ENCODE measurements around the gene WNT9B.
"Not testable (repeated sequence)": the region's sequence is repeated elsewhere in the genome, so short reads cannot be mapped to it uniquely, and the experiment has no call there.

Gene WNT9B

GRCh38 chr17:46916623-46917022 lies 65.2 kb downstream of the WNT9B start:
- DNase-seq (ENCODE audit: low spot score in 2 of 2) = no peak
- Mint-ChIP-seq H3K4me3 (no peak overlapping the region), H3K9me3 (no peaks in the 10 kb centered on the region)

GRCh38 chr17:46917041-46917440 lies 65.7 kb downstream of the WNT9B start:
- H3K9me3 Mint-ChIP-seq = no peaks in the 10 kb centered on the region
- ATAC-seq (replicated peaks; ENCODE audit: extremely low read depth, poor library complexity, severe bottlenecking) = no peak
- H3K4me1 Mint-ChIP-seq = no peaks in the 10 kb centered on the region

More at GRCh38 chr17:46916623-46917022, 65.2 kb downstream of the WNT9B start:
- H3K4me1 Mint-ChIP-seq = no peaks in the 10 kb centered on the region
- no peaks in the 10 kb centered on the region for H3K36me3 Mint-ChIP-seq (ENCODE audit: insufficient read depth)
- H3K27ac Mint-ChIP-seq (ENCODE audit: low read depth) = no peak overlapping the region
- no peak for ATAC-seq (replicated peaks; ENCODE audit: extremely low read depth, poor library complexity, severe bottlenecking)
- H3K27me3 Mint-ChIP-seq = peaks cover 8% of the 10 kb centered on the region

GRCh38 chr17:46917516-46917915 lies 66.1 kb downstream of the WNT9B start:
- H3K27me3 Mint-ChIP-seq = no peaks in the 10 kb centered on the region
- H3K9me3 Mint-ChIP-seq = no peaks in the 10 kb centered on the region
- DNase-seq (ENCODE audit: low spot score in 2 of 2) (no peak), ATAC-seq (replicated peaks; ENCODE audit: extremely low read depth, poor library complexity, severe bottlenecking) (no peak)
- no peak overlapping the region for H3K4me3 Mint-ChIP-seq
- no peak overlapping the region for H3K27ac Mint-ChIP-seq (ENCODE audit: low read depth)
- H3K4me1 Mint-ChIP-seq = peaks cover 3% of the 10 kb centered on the region
- no peaks in the 10 kb centered on the region for H3K36me3 Mint-ChIP-seq (ENCODE audit: insufficient read depth)

More at GRCh38 chr17:46917041-46917440, 65.7 kb downstream of the WNT9B start:
- Mint-ChIP-seq H3K27me3 (peaks cover 4% of the 10 kb centered on the region), H3K4me3 (no peak overlapping the region), H3K27ac (ENCODE audit: low read depth) (no peak overlapping the region), H3K36me3 (ENCODE audit: insufficient read depth) (no peaks in the 10 kb centered on the region)
- DNase-seq (ENCODE audit: low spot score in 2 of 2) = no peak

GRCh38 chr17:46921962-46922361 lies 70.6 kb downstream of the WNT9B start:
- H3K27ac Mint-ChIP-seq (ENCODE audit: low read depth) = peak overlapping the region; percentile 96
- peaks cover 42% of the 10 kb centered on the region for H3K4me1 Mint-ChIP-seq
- H3K9me3 Mint-ChIP-seq; H3K27me3 Mint-ChIP-seq; ATAC-seq (replicated peaks; ENCODE audit: extremely low read depth, poor library complexity, severe bottlenecking); DNase-seq (ENCODE audit: low spot score in 2 of 2); H3K36me3 Mint-ChIP-seq (ENCODE audit: insufficient read depth): not testable (repeated sequence)
- peak overlapping the region; percentile 92 for H3K4me3 Mint-ChIP-seq

GRCh38 chr17:46922487-46922803 lies 71.1 kb downstream of the WNT9B start:
- no peaks in the 10 kb centered on the region for H3K9me3 Mint-ChIP-seq
- no peaks in the 10 kb centered on the region for H3K27me3 Mint-ChIP-seq
- peaks cover 47% of the 10 kb centered on the region for H3K4me1 Mint-ChIP-seq
- H3K27ac Mint-ChIP-seq (ENCODE audit: low read depth) = peak overlapping the region; percentile 96
- no peak for DNase-seq (ENCODE audit: low spot score in 2 of 2)
- ATAC-seq (replicated peaks; ENCODE audit: extremely low read depth, poor library complexity, severe bottlenecking) = no peak
- H3K4me3 Mint-ChIP-seq = peak overlapping the region; percentile 92
- peaks cover 3% of the 10 kb centered on the region for H3K36me3 Mint-ChIP-seq (ENCODE audit: insufficient read depth)

- DNase-seq (ENCODE audit: low spot score in 2 of 2) (peak; percentile 88 to 93), ATAC-seq (replicated peaks; ENCODE audit: extremely low read depth, poor library complexity, severe bottlenecking) (peak; percentile 91)
- H3K27me3 Mint-ChIP-seq = no peaks in the 10 kb centered on the region
- H3K27ac Mint-ChIP-seq (ENCODE audit: low read depth) = peak within 1 kb of the TSS; percentile 96
- H3K4me1 Mint-ChIP-seq = peaks cover 53% of the 10 kb centered on the region
- H3K4me3 Mint-ChIP-seq = peak within 1 kb of the TSS; percentile 92
- H3K36me3 Mint-ChIP-seq (ENCODE audit: insufficient read depth) = peaks cover 3% of the 10 kb centered on the region
- no peaks in the 10 kb centered on the region for H3K9me3 Mint-ChIP-seq
Measured at GRCh38 chr17:46922804-46923635, 71.6 kb downstream of the WNT9B start, which contains the start of gene GOSR2. Gene GOSR2, plus strand, starts transcription at chr17:46923160. Its CDS starts 33 bp downstream, at chr17:46923193.

GRCh38 chr17:46925185-46925868 lies 73.9 kb downstream of the WNT9B start:
- ATAC-seq (replicated peaks; ENCODE audit: extremely low read depth, poor library complexity, severe bottlenecking) = no peak
- no peaks in the 10 kb centered on the region for H3K27me3 Mint-ChIP-seq
- no peak overlapping the region for H3K4me3 Mint-ChIP-seq
- H3K9me3 Mint-ChIP-seq = no peaks in the 10 kb centered on the region
- H3K27ac Mint-ChIP-seq (ENCODE audit: low read depth) = no peak overlapping the region
- H3K36me3 Mint-ChIP-seq (ENCODE audit: insufficient read depth) = peaks cover 8% of the 10 kb centered on the region
- H3K4me1 Mint-ChIP-seq = peaks cover 64% of the 10 kb centered on the region
- DNase-seq (ENCODE audit: low spot score in 2 of 2) = no peak

GRCh38 chr17:46928467-46929261 lies 77.3 kb downstream of the WNT9B start:
- Mint-ChIP-seq H3K9me3 (no peaks in the 10 kb centered on the region), H3K4me1 (peaks cover 51% of the 10 kb centered on the region), H3K36me3 (ENCODE audit: insufficient read depth) (peaks cover 33% of the 10 kb centered on the region), H3K4me3 (no peak overlapping the region), H3K27me3 (no peaks in the 10 kb centered on the region), H3K27ac (ENCODE audit: low read depth) (no peak overlapping the region)
- DNase-seq (ENCODE audit: low spot score in 2 of 2) (no peak), ATAC-seq (replicated peaks; ENCODE audit: extremely low read depth, poor library complexity, severe bottlenecking) (no peak)

GRCh38 chr17:46929413-46929812 lies 78.0 kb downstream of the WNT9B start:
- Mint-ChIP-seq H3K36me3 (ENCODE audit: insufficient read depth) (peaks cover 40% of the 10 kb centered on the region), H3K4me1 (peaks cover 44% of the 10 kb centered on the region), H3K9me3 (no peaks in the 10 kb centered on the region), H3K27ac (ENCODE audit: low read depth) (no peak overlapping the region), H3K27me3 (no peaks in the 10 kb centered on the region), H3K4me3 (no peak overlapping the region)
- DNase-seq (ENCODE audit: low spot score in 2 of 2) (no peak), ATAC-seq (replicated peaks; ENCODE audit: extremely low read depth, poor library complexity, severe bottlenecking) (no peak)

GRCh38 chr17:46930051-46930450 lies 78.7 kb downstream of the WNT9B start:
- H3K9me3 Mint-ChIP-seq = no peaks in the 10 kb centered on the region
- H3K4me1 Mint-ChIP-seq = peaks cover 39% of the 10 kb centered on the region
- ATAC-seq (replicated peaks; ENCODE audit: extremely low read depth, poor library complexity, severe bottlenecking) = no peak
- no peak overlapping the region for H3K27ac Mint-ChIP-seq (ENCODE audit: low read depth)
- DNase-seq (ENCODE audit: low spot score in 2 of 2) = no peak
- H3K4me3 Mint-ChIP-seq = no peak overlapping the region
- no peaks in the 10 kb centered on the region for H3K27me3 Mint-ChIP-seq
- peaks cover 46% of the 10 kb centered on the region for H3K36me3 Mint-ChIP-seq (ENCODE audit: insufficient read depth)

- Mint-ChIP-seq H3K27me3 (no peaks in the 10 kb centered on the region), H3K4me1 (peaks cover 25% of the 10 kb centered on the region), H3K36me3 (ENCODE audit: insufficient read depth) (peaks cover 60% of the 10 kb centered on the region), H3K4me3 (no peak overlapping the region), H3K27ac (ENCODE audit: low read depth) (no peak overlapping the region), H3K9me3 (no peaks in the 10 kb centered on the region)
- ATAC-seq (replicated peaks; ENCODE audit: extremely low read depth, poor library complexity, severe bottlenecking) (no peak), DNase-seq (ENCODE audit: low spot score in 2 of 2) (no peak)
Measured at GRCh38 chr17:46931596-46931995, 80.2 kb downstream of the WNT9B start.

- H3K36me3 Mint-ChIP-seq (ENCODE audit: insufficient read depth) = peaks cover 73% of the 10 kb centered on the region
- H3K27ac Mint-ChIP-seq (ENCODE audit: low read depth) = no peak overlapping the region
- H3K27me3 Mint-ChIP-seq = no peaks in the 10 kb centered on the region
- DNase-seq (ENCODE audit: low spot score in 2 of 2) (no peak), ATAC-seq (replicated peaks; ENCODE audit: extremely low read depth, poor library complexity, severe bottlenecking) (no peak)
- H3K9me3 Mint-ChIP-seq = no peaks in the 10 kb centered on the region
- no peaks in the 10 kb centered on the region for H3K4me1 Mint-ChIP-seq
- no peak overlapping the region for H3K4me3 Mint-ChIP-seq
Measured at GRCh38 chr17:46935658-46936266, 84.4 kb downstream of the WNT9B start.

All from central memory CD8-positive, alpha-beta T cell (primary cell).